Activated T-helper 1 cell treated with Interleukin-2 at 50 U/mL for 16 hours (primary cell): Measurements from ENCODE around the gene ASB13.

Source experiments
- DNase-seq: peaks from one replicate; pipeline ENCODE4 v3.0.0-alpha.2; 2020; ENCODE audit warnings: low read depth

Gene ASB13

DNA sequence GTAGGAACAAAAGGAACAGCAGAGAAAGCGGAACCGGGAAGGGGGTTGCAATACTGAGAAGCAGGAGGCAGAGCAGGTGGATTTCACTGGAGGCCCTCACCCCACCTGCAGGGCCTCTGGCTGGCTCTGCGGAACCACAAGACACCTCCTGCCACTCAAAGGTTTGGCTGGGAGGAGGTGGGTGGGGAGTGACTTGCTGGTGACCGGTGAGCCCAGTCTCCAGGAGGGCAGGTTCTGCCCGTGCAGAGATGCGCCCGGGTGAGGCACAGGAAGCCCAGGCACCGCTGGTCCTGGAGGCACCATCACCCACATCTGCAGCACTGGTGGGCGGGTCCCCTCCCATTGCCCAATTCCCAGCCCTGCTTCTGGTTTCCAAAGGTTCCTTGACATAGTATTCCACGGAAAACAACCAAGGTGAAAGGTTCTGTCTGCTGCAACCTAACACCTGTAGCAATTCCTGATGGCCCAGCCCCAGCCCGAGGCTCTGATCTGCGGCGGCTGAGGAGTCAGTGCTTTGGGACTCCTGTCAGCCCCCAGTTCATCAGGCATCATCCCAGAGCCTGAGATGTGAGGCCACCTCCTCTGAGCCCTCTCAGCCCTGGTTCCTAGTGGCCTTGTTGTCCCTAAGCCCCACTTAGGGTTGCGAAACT lies 77.3 kb downstream of the ASB13 start:
- DNase-seq = no peak
